ENCODE results near the gene SFSWAP. TPM values are rescaled to one million over a fixed set of nuclear protein-coding genes. Genes with fewer than 3 reads are reported as not detected.
A peak's percentile ranks its signal among the peaks of the same experiment; 100 is the strongest.

The SFSWAP gene
- total RNA-seq, 1 experiment from 2014 or later = 50.4 TPM

DNA sequence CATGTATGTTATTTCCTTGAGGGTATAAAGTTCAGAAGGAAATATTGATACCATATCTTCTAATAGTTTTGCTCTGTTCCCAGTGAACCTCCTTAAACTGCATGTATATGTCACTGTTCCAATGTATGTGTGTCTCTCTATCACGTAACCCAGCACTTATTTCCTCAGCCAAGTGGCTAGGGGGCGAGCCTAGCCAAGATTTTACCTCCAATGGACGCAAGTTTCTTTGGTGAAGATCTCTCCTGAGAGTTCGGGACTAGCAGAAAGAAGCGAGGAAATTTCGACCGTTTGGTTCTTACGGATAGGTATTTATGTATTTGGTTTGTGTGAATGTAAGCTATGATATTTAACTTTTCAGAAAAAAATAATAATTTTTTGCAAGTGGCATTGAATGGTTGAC lies 2.5 kb downstream of the SFSWAP start:
- Histone ChIP-seq H3K36me3 (ENCODE audit: control insufficient read depth in 1 of 2, insufficient read depth in 2 of 2, low read length in 2 of 2) (peaks cover 41 to 45% of the 10 kb centered on the region in 2 experiments), H3K4me1 (ENCODE audit: control insufficient read depth in 1 of 2, insufficient read depth in 2 of 2, low read length in 2 of 2) (peaks cover 11 to 21% of the 10 kb centered on the region in 2 experiments), H3K4me2 (ENCODE audit: low read length) (peak overlapping the region; percentile 4; the same call in 1 of the 2 replicates), H3K79me2 (ENCODE audit: insufficient read depth, low read length) (peaks cover 74% of the 10 kb centered on the region), H3K27ac (ENCODE audit: low read depth, low read length) (no peak overlapping the region), H2AFZ (ENCODE audit: low read depth, low read length, poor library complexity, severe bottlenecking) (no peak overlapping the region), H3K9me3 (ENCODE audit: control insufficient read depth in 1 of 2, insufficient read depth in 1 of 2, low read depth in 1 of 2, low read length in 2 of 2) (no peaks in the 10 kb centered on the region), H3K9me2 (ENCODE audit: insufficient read depth) (no peaks in the 10 kb centered on the region), H4K20me1 (ENCODE audit: insufficient read depth) (peaks cover 5% of the 10 kb centered on the region; the same call in 1 of the 2 replicates), H3K9ac (ENCODE audit: low read length) (no peak overlapping the region), H3K27me3 (ENCODE audit: insufficient read depth, low read length) (no peaks in the 10 kb centered on the region), H3K4me3 (replicated peaks in 1 of 2; ENCODE audit: low read depth in 1 of 2, low read length in 2 of 2) (no peak overlapping the region)
- DNase-seq (ENCODE audit: low read depth, low spot score) (no peak), ATAC-seq (no peak)
- no TSS peak for BruUV-seq (replicated peaks)
- ChIA-PET POLR2A (no interaction called here), RAD21 (ENCODE audit: low non-redundant PET in 1 of 2, low total read pairs in 2 of 2, uncharacterized antibody in 2 of 2, unreplicated experiment in 2 of 2) (no interaction called here), CTCF (no interaction called here)
- intact Hi-C loops (cut with micrococcal nuclease) = no loop called here
- TF ChIP-seq RAD21 (IDR thresholded peaks at IDR 0.05; ENCODE audit: low read depth) = peak; percentile 49
- TF ChIP-seq, protein P1, sequence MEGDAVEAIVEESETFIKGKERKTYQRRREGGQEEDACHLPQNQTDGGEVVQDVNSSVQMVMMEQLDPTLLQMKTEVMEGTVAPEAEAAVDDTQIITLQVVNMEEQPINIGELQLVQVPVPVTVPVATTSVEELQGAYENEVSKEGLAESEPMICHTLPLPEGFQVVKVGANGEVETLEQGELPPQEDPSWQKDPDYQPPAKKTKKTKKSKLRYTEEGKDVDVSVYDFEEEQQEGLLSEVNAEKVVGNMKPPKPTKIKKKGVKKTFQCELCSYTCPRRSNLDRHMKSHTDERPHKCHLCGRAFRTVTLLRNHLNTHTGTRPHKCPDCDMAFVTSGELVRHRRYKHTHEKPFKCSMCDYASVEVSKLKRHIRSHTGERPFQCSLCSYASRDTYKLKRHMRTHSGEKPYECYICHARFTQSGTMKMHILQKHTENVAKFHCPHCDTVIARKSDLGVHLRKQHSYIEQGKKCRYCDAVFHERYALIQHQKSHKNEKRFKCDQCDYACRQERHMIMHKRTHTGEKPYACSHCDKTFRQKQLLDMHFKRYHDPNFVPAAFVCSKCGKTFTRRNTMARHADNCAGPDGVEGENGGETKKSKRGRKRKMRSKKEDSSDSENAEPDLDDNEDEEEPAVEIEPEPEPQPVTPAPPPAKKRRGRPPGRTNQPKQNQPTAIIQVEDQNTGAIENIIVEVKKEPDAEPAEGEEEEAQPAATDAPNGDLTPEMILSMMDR (IDR thresholded peaks at IDR 0.05 in 2 of 3, conservative IDR thresholded peaks at IDR 0.05 in 1 of 3; ENCODE audit: borderline replicate concordance in 1 of 3, insufficient read depth in 1 of 3, low read depth in 2 of 3, low read length in 2 of 3) = 0 out of 6 replicates have a peak, but pooled peaks of 2 of the 3 experiments have one; percentile 7 to 13
- TF ChIP-seq ELF1 (IDR thresholded peaks at IDR 0.05; ENCODE audit: borderline replicate concordance, low read depth) = no peak

DNA sequence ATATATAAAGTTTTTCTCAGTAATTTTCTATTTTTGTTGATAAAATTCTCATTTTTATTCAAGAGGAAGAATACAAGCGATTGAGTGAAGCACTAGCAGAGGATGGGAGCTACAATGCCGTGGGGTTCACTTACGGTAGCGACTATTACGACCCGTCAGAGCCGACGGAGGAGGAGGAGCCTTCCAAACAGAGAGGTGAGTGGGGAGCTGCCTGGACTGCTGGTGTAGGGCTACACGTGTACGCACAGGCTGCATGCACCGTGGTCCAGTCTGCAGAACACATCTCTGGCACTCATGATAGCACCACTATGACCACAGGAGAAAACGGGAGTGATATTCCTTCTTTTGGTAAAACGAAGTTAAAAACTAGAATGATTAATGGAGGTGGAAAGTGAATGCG lies 3.9 kb downstream of the SFSWAP start:
- POLR2A ChIA-PET = no interaction called here
- Histone ChIP-seq H3K9ac (ENCODE audit: low read length) (no peak overlapping the region), H3K27me3 (ENCODE audit: insufficient read depth, low read length) (no peaks in the 10 kb centered on the region), H4K20me1 (ENCODE audit: insufficient read depth) (peaks cover 5% of the 10 kb centered on the region; the same call in 1 of the 2 replicates), H3K4me2 (ENCODE audit: low read length) (no peak overlapping the region), H3K4me3 (replicated peaks in 1 of 2; ENCODE audit: low read depth in 1 of 2, low read length in 2 of 2) (no peak overlapping the region), H3K27ac (ENCODE audit: low read depth, low read length) (no peak overlapping the region), H3K36me3 (ENCODE audit: control insufficient read depth in 1 of 2, insufficient read depth in 2 of 2, low read length in 2 of 2) (peaks cover 52 to 59% of the 10 kb centered on the region in 2 experiments), H2AFZ (ENCODE audit: low read depth, low read length, poor library complexity, severe bottlenecking) (no peak overlapping the region), H3K79me2 (ENCODE audit: insufficient read depth, low read length) (peaks cover 87% of the 10 kb centered on the region), H3K4me1 (ENCODE audit: control insufficient read depth in 1 of 2, insufficient read depth in 2 of 2, low read length in 2 of 2) (peaks cover 11 to 18% of the 10 kb centered on the region in 2 experiments), H3K9me3 (ENCODE audit: control insufficient read depth in 1 of 2, insufficient read depth in 1 of 2, low read depth in 1 of 2, low read length in 2 of 2) (no peaks in the 10 kb centered on the region), H3K9me2 (ENCODE audit: insufficient read depth) (no peaks in the 10 kb centered on the region)
- TF ChIP-seq SP1 (IDR thresholded peaks at IDR 0.05; ENCODE audit: low read depth) = no peak
- no peak for TF ChIP-seq ZNF274 (IDR thresholded peaks at IDR 0.05; ENCODE audit: low read depth, low read length)
- ATAC-seq (no peak), DNase-seq (ENCODE audit: low read depth, low spot score) (no peak)
- no TSS peak for BruUV-seq (replicated peaks)
- RAD21 ChIA-PET (ENCODE audit: low non-redundant PET in 1 of 2, low total read pairs in 2 of 2, uncharacterized antibody in 2 of 2, unreplicated experiment in 2 of 2) = no interaction called here
- intact Hi-C loops (cut with micrococcal nuclease) = no loop called here
- CTCF ChIA-PET = no interaction called here
